ENCODE data around the gene CHTF8.

- TF ChIP-seq, protein P1, sequence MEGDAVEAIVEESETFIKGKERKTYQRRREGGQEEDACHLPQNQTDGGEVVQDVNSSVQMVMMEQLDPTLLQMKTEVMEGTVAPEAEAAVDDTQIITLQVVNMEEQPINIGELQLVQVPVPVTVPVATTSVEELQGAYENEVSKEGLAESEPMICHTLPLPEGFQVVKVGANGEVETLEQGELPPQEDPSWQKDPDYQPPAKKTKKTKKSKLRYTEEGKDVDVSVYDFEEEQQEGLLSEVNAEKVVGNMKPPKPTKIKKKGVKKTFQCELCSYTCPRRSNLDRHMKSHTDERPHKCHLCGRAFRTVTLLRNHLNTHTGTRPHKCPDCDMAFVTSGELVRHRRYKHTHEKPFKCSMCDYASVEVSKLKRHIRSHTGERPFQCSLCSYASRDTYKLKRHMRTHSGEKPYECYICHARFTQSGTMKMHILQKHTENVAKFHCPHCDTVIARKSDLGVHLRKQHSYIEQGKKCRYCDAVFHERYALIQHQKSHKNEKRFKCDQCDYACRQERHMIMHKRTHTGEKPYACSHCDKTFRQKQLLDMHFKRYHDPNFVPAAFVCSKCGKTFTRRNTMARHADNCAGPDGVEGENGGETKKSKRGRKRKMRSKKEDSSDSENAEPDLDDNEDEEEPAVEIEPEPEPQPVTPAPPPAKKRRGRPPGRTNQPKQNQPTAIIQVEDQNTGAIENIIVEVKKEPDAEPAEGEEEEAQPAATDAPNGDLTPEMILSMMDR (conservative IDR thresholded peaks at IDR 0.05): peak; percentile 86
- TF ChIP-seq ZFX (IDR thresholded peaks at IDR 0.05): no peak
Observed at GRCh38 chr16:69150146-69150865, 17.9 kb upstream of the CHTF8 start.

Measured in C4-2B (cell line).